ENCODE results near the gene TRABD2A.
A peak's percentile ranks its signal among the peaks of the same experiment; 100 is the strongest.

TRABD2A gene

DNA sequence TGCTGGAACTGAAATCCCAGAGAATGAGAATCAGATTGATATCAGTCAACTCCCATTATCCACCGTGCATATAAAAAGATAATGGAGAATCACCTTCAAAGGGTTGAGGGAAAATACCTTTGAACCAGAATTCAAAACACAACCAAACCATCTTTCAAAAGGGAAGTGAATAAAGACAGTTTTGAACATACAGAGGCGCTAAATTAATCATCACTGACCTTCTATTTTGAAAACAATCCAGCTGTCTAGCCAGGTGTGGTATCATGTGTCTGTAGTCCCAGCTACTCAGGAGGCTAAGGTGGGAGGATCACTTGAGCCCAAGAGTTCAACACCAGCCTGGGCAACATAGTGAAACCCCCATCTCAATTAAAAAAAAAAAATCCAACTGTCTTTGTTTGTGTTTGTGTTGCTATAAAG lies 63.6 kb downstream of the TRABD2A start:
- DNase-seq (ENCODE audit: low read depth), result no peak

DNA sequence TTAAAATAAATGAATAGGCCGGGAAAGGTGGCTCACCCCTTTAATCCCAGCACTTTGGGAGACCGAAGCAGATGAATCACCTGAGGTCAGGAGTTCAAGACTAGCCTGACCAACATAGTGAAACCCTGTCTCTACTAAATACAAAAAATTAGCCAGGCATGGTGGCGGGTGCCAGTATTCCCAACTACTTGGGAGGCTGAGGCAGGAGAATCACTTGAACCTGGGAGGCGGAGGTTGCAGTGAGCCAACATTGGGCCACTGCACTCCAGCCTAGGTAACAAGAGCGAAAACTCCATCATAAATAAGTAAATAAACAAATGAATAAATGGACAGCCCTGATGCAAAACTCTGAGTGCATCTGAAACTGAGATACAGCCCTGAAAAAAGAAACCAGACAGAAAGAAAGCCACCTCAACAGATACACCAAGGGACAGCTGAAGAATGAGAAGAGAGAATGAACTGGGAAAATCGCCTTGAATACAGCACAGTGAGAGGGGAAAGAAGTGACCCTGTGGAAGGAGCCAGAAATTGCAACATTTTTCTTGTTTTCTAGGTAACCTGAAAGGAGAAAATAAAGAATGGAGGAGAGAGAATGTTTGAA lies 64.4 kb downstream of the TRABD2A start:
- DNase-seq (ENCODE audit: low read depth), result no peak

DNA sequence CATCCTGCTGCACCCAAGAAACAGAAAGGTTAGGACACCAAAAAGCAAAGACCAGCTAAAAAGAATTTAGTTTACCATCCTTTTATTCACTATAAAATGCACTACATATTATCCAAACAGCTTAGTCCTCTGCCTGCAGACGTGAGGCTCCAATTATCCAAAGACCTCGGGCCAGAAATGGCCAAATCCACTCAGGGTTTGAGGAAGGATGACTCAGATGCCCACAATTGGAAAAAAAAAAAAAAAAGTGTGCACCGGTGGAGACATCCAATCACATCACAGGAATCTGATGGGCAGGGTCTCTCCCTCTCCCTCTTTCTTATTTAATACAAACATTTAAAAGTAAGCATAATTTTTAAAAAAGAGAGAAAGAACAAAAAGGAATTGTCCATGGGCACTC lies 65.7 kb downstream of the TRABD2A start:
- no peak for DNase-seq (ENCODE audit: low read depth)

DNA sequence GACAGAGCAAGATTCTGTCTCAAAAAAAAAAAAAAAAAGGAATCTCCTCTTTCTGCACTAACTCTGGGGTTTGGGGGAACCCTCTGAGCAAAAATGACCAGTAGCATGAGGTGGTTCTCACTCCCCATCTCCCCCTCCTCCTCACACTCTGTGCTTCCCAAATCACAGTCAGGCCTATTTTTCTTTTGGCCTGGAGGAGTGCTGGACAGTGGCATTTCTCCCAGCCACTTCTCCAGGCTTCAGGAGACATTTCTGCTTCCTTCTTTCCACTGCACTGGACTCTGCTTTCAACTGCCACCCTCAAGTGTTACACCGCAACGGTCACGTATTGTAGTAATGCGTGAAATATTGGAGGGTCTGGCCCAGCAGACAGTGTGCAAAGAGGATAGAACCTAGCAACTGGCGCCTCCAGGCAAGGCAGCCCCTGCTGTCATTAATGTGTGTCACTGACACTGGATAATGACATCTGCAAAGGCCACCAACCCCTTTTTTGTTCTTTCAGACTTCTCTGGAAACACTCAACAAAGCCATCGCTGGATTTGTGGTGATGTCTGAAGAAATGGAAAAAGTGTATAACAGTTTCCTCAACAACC lies 68.9 kb downstream of the TRABD2A start:
- DNase-seq (ENCODE audit: low read depth), result no peak

DNA sequence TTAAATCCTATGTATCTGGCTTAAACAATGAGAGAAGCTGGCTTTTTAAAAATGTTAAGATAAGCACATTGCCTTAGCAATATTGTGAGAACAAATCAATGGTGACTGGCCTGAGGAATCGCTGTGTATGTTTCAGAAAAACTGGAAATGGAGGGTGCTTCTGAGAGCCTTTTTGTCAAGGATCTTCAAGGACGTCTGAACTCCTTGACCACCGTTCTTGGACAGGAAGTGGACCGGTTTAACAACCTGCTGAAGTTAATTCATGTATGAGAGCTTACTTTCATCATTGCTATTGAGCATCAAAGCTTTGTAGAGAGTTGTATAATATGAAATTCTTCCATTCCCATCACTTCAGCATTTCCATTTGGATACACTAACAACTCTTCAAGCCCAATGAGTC lies 72.6 kb downstream of the TRABD2A start:
- DNase-seq (ENCODE audit: low read depth), result no peak

DNA sequence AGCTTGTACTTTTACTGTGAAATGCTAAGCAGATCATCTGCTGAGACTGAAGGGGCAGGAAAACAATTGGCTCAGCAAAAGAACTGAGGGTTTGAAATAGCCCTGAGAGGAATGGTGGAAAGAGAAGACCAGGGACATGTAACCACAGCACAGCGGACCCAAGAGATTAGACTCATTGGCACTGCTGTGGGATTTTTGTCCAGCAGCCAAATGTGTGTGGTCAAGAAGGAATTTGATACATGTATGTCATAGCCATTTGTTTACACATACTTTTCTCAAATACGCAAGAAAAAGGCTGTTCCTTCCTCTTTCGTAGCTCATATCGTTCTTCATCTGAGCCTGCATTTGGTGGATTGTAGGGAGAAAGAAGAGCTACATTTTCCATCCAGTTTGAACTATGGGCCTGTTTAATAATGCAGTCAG lies 73.8 kb downstream of the TRABD2A start:
- DNase-seq (ENCODE audit: low read depth), result no peak

DNA sequence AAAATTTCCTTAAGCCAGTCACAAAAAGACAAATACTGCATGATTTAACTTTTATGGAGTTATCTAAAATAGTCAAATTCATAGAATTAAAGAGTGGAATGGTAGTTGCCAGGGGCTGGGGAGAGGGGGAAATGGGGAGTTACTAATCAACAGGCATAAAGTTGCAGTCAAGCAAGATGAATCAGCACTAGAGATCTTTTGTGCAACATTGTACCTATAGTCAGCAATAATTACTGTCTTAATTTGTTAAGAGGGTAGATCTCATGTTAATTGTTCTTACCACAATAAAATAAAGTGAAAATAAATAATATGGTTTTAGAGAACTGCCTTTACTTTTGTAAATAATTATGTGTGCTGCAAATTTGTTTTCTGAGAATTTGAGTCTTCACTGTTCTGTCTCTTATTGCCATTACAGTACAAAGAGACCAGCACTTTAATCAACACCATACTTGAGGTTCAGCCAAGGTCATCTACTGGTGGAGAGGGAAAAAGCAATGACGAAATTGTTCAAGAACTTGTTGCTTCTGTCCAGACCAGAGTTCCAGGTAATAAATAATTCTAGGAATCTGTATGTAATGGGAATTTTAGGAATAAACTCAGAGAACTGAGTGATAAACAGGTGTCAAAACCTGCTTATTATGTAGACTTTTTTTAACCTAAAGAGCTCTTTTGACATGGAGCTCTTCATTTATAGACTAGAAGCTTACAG lies 75.5 kb downstream of the TRABD2A start:
- DNase-seq (ENCODE audit: low read depth), result no peak

DNA sequence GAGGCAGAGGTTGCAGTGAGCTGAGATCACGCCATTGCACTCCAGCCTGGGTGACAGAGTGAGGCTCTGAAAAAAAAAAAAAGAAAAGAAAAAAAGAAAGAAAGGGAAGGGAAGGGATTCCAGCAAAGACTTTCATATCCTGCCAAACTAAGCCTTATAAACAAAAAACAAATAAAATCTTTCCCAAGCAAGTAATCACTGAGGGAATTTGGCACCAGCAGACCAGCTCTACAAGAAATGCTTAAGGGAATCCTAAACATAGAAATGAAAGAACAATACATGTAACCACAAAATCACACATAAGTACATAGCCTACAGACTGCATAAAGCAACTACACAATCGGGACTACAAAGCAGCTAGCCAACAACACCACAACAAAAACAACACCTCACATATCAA lies 79.1 kb downstream of the TRABD2A start:
- no peak for DNase-seq (ENCODE audit: low read depth)

DNA sequence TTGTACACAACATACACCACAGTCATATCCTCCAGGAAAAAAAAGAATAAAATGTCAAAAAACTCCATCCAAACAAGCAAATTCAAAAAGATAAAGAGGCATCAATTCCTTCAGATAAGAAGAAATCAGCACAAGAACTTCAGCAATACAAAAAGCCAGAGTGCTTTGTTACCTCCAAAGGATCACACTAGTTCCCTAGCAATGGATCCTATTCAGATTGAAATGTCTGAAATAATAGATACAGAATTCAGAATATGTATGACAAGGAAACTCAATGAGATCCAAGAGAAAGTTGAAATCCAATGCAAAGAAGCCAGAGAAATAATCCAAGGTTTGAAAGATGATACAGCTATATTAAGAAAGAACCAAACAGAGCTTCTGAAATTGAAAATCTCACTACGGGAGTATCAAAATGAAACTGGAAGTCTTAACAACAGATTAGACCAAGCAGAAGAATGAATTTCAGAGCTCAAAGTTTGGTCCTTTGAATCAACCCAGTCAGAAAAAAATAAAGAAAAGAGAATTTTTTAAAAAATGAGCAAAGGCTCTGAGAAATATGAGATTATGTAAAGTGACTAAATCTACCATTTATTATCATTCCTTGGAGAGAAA lies 80.6 kb downstream of the TRABD2A start:
- DNase-seq (ENCODE audit: low read depth), result no peak

DNA sequence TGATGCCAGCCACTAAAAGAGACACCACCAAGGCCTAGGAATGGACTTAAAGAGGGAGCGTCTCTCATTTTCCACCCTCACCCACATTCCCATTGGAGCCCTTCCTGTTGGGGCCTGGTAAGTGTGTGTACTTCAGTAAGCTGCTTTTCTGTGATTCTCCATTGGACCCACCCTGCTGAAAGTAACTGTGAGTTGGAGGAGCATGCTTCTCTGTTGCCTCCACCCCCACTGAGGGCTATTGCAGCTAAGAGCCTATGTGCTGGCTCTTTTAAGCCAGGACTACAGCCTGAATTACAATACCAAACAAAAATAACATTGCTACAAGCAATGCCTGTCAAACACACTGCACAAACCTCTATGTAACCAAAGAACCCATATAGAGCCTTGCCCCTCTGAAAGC lies 81.1 kb downstream of the TRABD2A start:
- no peak for DNase-seq (ENCODE audit: low read depth)

DNA sequence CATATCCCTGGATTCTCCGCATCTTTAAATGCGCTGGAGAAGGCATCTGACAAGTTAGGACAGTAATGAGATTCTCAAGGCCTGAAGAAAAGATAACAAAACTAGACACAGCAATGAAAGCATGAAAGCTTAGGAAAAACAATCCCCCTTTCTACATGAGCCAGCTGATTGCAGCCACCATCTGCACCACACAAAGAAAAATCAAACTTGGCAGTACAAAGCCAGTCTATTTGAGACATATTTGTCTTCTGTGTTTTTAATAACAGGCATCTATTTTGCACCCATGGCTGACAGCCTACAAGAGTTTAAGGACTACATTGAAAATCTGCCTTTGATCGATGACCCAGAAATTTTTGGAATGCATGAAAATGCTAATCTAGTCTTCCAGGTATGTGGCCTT lies 83.6 kb downstream of the TRABD2A start:
- no peak for DNase-seq (ENCODE audit: low read depth)

DNA sequence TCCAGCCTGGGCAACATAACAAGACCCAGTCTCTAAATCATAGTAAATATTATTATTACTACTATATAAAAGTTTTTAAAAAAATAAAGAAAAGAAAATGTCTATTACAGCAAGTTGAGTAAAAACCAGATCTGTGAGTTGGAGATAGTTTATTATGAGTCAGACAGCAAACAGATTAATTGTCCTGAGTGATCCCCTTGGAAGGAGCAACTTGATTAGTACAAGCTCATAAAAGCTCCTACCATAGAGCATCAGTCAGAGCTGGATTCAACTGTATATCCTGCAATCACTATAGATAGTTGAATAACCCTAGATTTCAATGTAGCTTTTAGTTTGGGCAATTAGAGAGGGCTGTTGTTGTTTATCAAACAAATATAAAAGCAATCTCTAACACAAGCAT lies 84.1 kb downstream of the TRABD2A start:
- DNase-seq (ENCODE audit: low read depth), result no peak

DNA sequence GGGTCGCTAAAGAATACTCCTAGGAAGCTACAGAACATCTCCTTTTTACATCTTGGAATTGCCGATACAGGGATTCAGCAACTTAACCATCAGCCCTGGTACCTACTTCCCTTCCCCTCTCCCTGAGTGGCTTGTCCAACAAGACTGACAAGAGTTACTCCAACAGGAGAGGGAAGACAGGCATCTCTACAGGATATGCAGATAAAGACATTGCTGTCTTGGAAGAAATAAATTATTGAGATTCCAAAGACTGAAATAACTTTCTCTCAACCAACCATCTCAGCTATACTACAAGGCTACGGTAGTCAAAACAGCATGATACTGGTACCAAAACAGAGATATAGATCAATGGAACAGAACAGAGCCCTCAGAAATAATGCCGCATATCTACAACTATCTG lies 87.2 kb downstream of the TRABD2A start:
- no peak for DNase-seq (ENCODE audit: low read depth)

DNA sequence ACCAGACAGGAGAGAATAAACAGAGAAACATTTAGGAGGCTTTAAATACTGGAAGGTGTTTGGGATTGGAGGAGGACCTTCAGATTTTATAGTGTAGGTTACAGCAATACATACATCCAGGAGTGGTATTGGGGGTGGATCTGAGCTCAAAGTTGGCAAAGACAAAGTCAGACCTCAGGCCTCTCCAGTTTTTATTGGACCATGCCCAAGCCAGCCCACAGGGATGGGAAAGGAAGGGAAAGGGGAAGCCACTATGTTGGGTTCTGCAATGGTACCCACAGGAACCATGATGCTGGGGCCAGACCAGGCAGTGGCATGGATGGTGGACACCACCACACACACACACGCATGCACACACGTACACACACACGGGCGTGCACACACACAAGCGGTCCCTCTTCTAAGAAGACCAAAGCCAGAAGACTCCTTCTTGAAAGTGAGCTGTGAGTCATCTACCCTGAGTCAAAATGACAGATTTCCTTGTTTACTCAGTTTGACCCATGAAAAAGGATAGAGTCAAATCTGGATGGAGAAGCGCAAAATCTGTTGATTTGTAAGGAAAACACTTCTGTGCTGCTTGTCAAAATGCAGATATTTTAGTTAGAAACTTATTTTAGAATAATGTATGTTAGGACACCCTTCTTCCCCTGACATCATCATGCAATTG lies 87.9 kb downstream of the TRABD2A start:
- no peak for DNase-seq (ENCODE audit: low read depth)

DNA sequence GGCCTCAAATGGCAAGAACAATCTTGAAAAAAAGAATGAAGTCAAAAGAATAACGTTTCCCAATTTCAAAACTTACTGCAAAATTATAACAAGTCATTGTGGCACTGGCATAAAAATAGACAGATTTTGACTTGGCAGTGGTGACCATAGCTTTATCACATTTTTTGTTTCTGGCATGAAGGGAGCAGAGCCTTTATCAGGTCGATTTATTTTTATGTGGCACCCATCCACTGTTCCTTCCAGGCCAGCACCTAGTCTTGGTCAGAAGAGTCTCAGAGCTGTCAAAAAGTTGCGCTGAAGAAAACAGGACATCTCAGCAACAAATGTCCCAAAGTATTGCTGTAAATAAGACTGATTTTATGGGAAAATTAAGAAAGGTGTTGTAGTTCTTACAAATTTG lies 92.4 kb downstream of the TRABD2A start:
- DNase-seq (ENCODE audit: low read depth), result no peak

DNA sequence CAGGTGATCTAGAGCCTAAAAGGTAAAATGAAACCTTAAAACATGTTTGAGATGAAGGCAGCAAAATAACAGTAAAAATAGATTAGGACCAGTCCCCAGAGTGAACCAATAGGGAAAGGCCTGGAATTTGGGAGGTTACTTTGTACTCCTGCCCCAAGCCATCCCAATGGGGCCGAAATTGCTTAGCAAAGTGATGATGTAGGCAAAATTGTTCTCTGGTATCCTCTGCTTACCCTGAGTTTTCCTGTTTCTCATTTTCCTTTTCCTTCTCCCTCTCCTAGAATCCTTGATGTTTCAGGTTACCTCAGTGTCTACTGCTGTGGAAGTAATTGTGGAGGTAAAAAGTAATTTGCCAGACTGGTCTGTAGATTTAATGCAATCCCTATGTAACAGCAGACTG lies 92.9 kb downstream of the TRABD2A start:
- no peak for DNase-seq (ENCODE audit: low read depth)

DNA sequence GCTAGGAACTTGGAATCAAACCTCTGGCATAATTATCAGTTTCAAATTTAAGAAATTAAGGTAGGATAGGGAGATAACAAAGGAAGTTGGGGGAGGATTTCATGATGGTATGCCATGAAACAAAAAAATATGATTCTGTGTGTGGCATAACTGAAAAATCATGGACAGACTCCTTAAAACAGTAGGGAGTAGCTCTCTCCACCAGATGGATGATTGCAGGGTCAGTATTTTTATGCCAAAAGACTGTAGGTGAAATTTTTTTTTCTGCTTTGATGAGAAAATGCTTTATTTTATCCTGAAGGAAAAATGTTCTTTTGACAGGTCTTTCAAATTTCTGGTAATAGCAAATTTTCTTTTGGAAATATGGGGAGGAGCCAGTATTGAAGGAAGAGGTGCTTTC lies 94.3 kb downstream of the TRABD2A start:
- DNase-seq (ENCODE audit: low read depth), result no peak

DNA sequence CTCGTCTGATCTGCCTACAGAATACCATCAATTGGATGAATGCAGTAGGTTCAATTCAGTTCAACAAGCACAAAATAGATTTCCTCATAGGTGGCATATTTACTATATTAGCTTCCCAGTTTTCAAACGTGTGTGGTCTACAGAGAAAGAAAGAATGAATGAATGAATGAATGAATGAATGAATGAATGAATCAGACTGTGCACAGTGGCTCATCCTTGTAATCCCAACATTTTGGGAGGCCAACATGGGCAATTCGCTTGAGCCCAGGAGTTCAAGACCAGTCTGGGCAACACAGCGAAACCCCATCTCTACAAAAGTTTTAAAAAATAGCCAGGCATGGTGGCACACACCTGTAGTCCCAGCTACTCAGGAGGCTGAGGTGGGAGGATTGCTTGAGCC lies 94.9 kb downstream of the TRABD2A start:
- no peak for DNase-seq (ENCODE audit: low read depth)

DNA sequence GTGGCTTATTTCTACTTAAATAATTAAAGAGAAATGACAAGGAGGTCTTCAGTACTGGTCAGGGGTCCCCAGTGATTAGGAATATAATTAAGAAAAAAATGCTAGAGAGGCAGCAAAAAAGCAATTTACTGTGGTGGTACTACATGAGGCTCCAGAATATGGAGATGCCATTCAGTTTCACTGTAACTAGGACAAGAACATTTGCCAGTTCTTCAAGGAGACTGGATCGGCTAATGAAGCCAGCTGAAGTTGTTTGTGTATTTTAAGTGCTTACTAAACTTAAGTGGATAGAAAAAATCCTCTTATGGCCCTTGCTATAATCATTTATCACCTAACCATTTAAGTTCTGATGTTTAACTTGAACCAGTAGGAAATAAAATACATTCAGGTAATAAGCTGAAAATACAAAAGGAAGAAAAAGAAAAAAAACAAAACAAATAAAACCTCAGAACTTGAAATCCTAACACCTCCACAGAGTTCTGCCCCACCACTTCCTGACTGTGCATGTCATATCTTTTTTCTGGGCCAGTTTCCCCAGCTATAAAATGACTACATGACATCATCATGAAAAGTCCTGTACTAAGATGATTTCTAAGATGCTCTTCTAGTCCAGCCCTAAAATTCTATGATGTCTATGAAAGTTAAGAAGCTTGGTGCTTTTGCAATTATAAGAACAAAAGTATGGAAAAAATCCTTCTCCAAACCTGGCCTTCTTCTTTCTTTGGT lies 98.0 kb downstream of the TRABD2A start:
- DNase-seq (ENCODE audit: low read depth), result no peak

DNA sequence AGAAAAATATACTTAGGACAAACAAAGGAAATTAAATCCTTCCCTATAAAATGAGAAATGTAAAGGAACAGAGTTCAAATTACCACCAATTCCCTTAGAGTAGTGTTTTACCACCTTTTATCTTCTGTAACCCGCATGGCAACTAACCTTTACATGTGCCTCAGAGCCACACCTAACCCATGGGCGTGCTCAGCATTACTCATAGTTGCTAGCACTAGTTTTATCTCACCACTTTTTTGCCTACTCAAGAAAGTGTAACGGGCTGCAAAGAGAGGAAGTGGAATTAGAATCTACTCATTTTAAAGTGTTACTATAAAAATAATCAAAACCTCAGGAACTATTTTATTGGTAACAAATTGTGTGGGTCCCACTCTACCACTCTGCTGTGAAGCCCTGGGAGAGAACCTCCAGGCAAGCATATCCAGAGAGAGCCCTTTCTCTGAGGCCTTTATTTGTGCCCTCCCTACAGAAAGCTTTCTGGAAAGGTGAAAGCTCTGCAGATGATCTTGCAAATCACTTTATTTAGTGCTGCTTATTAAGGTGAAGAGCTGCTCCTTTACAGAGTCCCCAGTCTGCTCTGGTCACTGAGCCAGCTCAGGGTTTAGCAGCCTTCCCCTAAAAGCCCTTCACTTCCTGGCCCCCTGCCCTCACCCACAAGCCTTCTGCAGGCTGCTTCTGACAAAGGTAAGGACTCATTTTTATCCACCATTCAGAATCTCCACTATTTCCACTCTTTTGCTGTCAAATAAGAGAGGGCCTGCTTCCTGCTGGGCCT lies 98.8 kb downstream of the TRABD2A start:
- peak; percentile 38 for DNase-seq (ENCODE audit: low read depth)

DNA sequence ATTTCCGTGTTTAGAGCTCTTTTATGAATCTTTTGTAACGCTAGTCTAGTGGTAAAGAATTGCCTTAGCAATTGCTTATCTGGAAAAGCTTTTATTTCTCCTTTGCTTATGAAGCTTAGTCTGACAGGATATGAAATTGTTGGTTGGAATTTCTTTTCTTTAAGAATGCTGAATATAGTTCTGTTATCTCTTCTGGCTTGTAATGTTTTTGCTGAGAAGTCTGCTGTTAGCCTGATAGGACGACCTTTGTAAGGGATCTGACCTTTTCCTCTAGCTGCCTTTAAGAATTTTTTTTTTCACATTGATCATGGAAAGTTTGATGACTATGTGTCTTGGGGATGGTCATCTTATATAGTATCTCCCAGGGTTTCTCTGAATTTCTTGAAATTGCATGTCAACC lies 101.1 kb downstream of the TRABD2A start:
- DNase-seq (ENCODE audit: low read depth), result no peak
